PC-9 (cell line): ENCODE data around the gene VEPH1. TPM values are rescaled to one million over a fixed set of nuclear protein-coding genes. Genes with fewer than 3 reads are reported as not detected.

Source experiments
- BruUV-seq: library from RNA; stranded (reverse); fragments of 400-500 nt; replicated peaks from 2 replicates; lab custom pipeline; 2021; lab: Mats Ljungman, UMichigan
- CTCF ChIA-PET: fragments of 300-600 bp; sonication (Branson Sonifier 250); formaldehyde crosslinking; loops from one replicate; lab custom pipeline; 2022; ENCODE audit warnings: antibody characterized with exemption; lab: Charles Lee
- POLR2A ChIA-PET: fragments of 300-600 bp; sonication (Branson Sonifier 250); formaldehyde crosslinking; loops from one replicate; lab custom pipeline; 2022; ENCODE audit warnings: antibody characterized with exemption; ENCODE audit not compliant: unreplicated experiment; lab: Charles Lee
- DNase-seq, 2 experiments: peaks; one replicate each; pipeline versions ENCODE4 v3.0.0 to v3.0.0-alpha.2; 2015 to 2022; ENCODE audit warnings: mixed read lengths in 1 of 2
- H2AFZ ChIP-seq: fragments of 200-600 bp; sonication (generic); 2 replicates; pipeline ENCODE4 v1.8.1; 2017; ENCODE audit warnings: antibody characterized with exemption
- H3F3A ChIP-seq: fragments of 200-600 bp; sonication (generic); 2 replicates; pipeline ENCODE4 v1.8.1; 2017; ENCODE audit warnings: antibody characterized with exemption, mild to moderate bottlenecking, low read depth; ENCODE audit not compliant: insufficient read depth
- H3K27ac ChIP-seq: fragments of 200-600 bp; sonication (generic); 2 replicates; pipeline ENCODE4 v1.6.1; 2016; ENCODE audit warnings: mixed run types
- H3K27me3 ChIP-seq: fragments of 200-600 bp; sonication (generic); 2 replicates; pipeline ENCODE4 v1.6.1; 2016; ENCODE audit warnings: low read depth, mixed run types; ENCODE audit not compliant: insufficient read depth
- H3K36me3 ChIP-seq: fragments of 200-600 bp; sonication (generic); 2 replicates; pipeline ENCODE4 v1.6.1; 2016; ENCODE audit warnings: low read depth, mixed run types
- H3K4me1 ChIP-seq: fragments of 200-600 bp; sonication (generic); replicated peaks from 2 replicates; pipeline ENCODE4 v1.6.1; 2016; ENCODE audit warnings: mixed run types; ENCODE audit not compliant: insufficient read depth
- H3K4me2 ChIP-seq: fragments of 200-600 bp; sonication (generic); 2 replicates; pipeline ENCODE4 v1.6.1; 2017; ENCODE audit warnings: mixed run types
- H3K4me3 ChIP-seq: fragments of 200-600 bp; sonication (generic); 2 replicates; pipeline ENCODE4 v1.6.1; 2016; ENCODE audit warnings: mixed run types
- H3K79me2 ChIP-seq: fragments of 200-600 bp; sonication (generic); 2 replicates; pipeline ENCODE4 v1.6.1; 2017; ENCODE audit warnings: low read depth, mixed run types
- H3K9me2 ChIP-seq: fragments of 200-600 bp; sonication (generic); 2 replicates; pipeline ENCODE4 v1.8.1; 2017; ENCODE audit warnings: mild to moderate bottlenecking; ENCODE audit not compliant: insufficient read depth
- H3K9me3 ChIP-seq: fragments of 200-600 bp; sonication (generic); 2 replicates; pipeline ENCODE4 v1.8.1; 2016; ENCODE audit warnings: low read depth; ENCODE audit not compliant: insufficient read depth
- H4K20me1 ChIP-seq: fragments of 200-600 bp; sonication (generic); 2 replicates; pipeline ENCODE4 v1.8.1; 2017; ENCODE audit not compliant: insufficient read depth
- CTCF ChIP-seq: fragments of 200-600 bp; sonication (generic); conservative IDR thresholded peaks from 2 replicates; pipeline ENCODE4 v1.6.1; 2017; ENCODE audit warnings: mixed run types, antibody characterized with exemption, mild to moderate bottlenecking, moderate library complexity
- EZH2 ChIP-seq: fragments of 200-600 bp; sonication (generic); IDR thresholded peaks from 2 replicates; pipeline ENCODE4 v1.8.0; 2017; ENCODE audit warnings: antibody characterized with exemption, low read depth
- intact Hi-C: fragments of 100-400 bp; cut with micrococcal nuclease; formaldehyde crosslinking; loops from one replicate; pipeline ENCODE4 v1.10.0; 2022; ENCODE audit not compliant: unreplicated experiment
- total RNA-seq: library from RNA; stranded (reverse); gene quantifications from 2 replicates; pipeline ENCODE4 v1.2.3, GENCODE V29; 2021

Gene VEPH1
- total RNA-seq, 1 experiment from 2014 or later: 4.0 TPM

GRCh38 chr3:157301755-157302154 is 201.5 kb downstream of the VEPH1 start:
- ChIA-PET CTCF (no interaction called here), POLR2A (no interaction called here)
- Histone ChIP-seq H3K27me3 (no peaks in the 10 kb centered on the region), H3K4me3 (no peak overlapping the region), H3K4me1 (no peaks in the 10 kb centered on the region), H3K36me3 (no peaks in the 10 kb centered on the region), H3K4me2 (no peak overlapping the region), H4K20me1 (no peaks in the 10 kb centered on the region), H3K79me2 (no peaks in the 10 kb centered on the region), H3K9me3 (no peaks in the 10 kb centered on the region), H2AFZ (peak overlapping the region; percentile 44; the same call in 1 of the 2 replicates), H3F3A (no peaks in the 10 kb centered on the region), H3K9me2 (no peaks in the 10 kb centered on the region), H3K27ac (no peak overlapping the region)
- TF ChIP-seq EZH2 (no peak), CTCF (no peak)
- no peak for DNase-seq
- BruUV-seq: no TSS peak
- intact Hi-C loops: no loop called here

- no peaks in the 10 kb centered on the region for H3K9me2 ChIP-seq
- no peak overlapping the region for H3K27ac ChIP-seq
- no TSS peak for BruUV-seq
- no peaks in the 10 kb centered on the region for H3K27me3 ChIP-seq
- no peak overlapping the region for H3K4me2 ChIP-seq
- POLR2A ChIA-PET: no interaction called here
- intact Hi-C loops: no loop called here
- no peaks in the 10 kb centered on the region for H3K79me2 ChIP-seq
- no peak overlapping the region for H3K4me3 ChIP-seq
- no peak for DNase-seq
- no peaks in the 10 kb centered on the region for H3F3A ChIP-seq
- no peaks in the 10 kb centered on the region for H3K36me3 ChIP-seq
- H3K9me3 ChIP-seq: no peaks in the 10 kb centered on the region
- CTCF ChIA-PET: no interaction called here
- H2AFZ ChIP-seq: peak overlapping the region; percentile 44; the same call in 1 of the 2 replicates
- no peaks in the 10 kb centered on the region for H4K20me1 ChIP-seq
- TF ChIP-seq EZH2: no peak
- TF ChIP-seq CTCF: no peak
- H3K4me1 ChIP-seq: no peaks in the 10 kb centered on the region
Measured at GRCh38 chr3:157300981-157301663, 202.1 kb downstream of the VEPH1 start.

GRCh38 chr3:157300094-157300493 is 203.1 kb downstream of the VEPH1 start:
- Histone ChIP-seq H2AFZ (no peak overlapping the region), H3K4me3 (no peak overlapping the region), H4K20me1 (no peaks in the 10 kb centered on the region), H3K27me3 (no peaks in the 10 kb centered on the region), H3K79me2 (no peaks in the 10 kb centered on the region), H3K9me2 (no peaks in the 10 kb centered on the region), H3K27ac (no peak overlapping the region), H3K9me3 (no peaks in the 10 kb centered on the region), H3K4me2 (no peak overlapping the region), H3K36me3 (no peaks in the 10 kb centered on the region), H3F3A (no peaks in the 10 kb centered on the region), H3K4me1 (no peaks in the 10 kb centered on the region)
- ChIA-PET CTCF (no interaction called here), POLR2A (no interaction called here)
- no peak for DNase-seq
- no peak for TF ChIP-seq CTCF
- TF ChIP-seq EZH2: no peak
- intact Hi-C loops: no loop called here
- BruUV-seq: no TSS peak
